22Rv1 (cell line): ENCODE measurements around the gene TIAM2.

Experiments
- CTCF ChIP-seq: fragments of 450-650 bp; IDR thresholded peaks from 2 replicates; pipeline ENCODE4 v1.5.1; 2017; ENCODE audit warnings: mild to moderate bottlenecking
- ZFX ChIP-seq: fragments of 450-650 bp; IDR thresholded peaks from 2 replicates; pipeline ENCODE4 v1.6.1; 2017; ENCODE audit warnings: antibody characterized with exemption, borderline replicate concordance

GRCh38 chr6:155201461-155202226 lies 206.5 kb downstream of the TIAM2 start:
- TF ChIP-seq CTCF, result no peak
- no peak for TF ChIP-seq ZFX
